H1 (cell line): Measurements from ENCODE around the gene NBPF1. TPM values are rescaled to one million over a fixed set of nuclear protein-coding genes. Genes with fewer than 3 reads are reported as not detected.
"Not testable (repeated sequence)": the region's sequence is repeated elsewhere in the genome, so short reads cannot be mapped to it uniquely, and the experiment has no call there.

ENCODE experiments used
- CTCF ChIA-PET: fragments of 300-600 bp; sonication (Branson Sonifier 250); formaldehyde crosslinking; loops from one replicate; lab custom pipeline; 2021; ENCODE audit not compliant: partially characterized antibody; lab: Charles Lee
- POLR2A ChIA-PET: fragments of 300-600 bp; sonication (Branson Sonifier 250); formaldehyde crosslinking; loops from one replicate; lab custom pipeline; 2021; ENCODE audit warnings: inconsistent platforms; ENCODE audit not compliant: partially characterized antibody; lab: Charles Lee
- DNase-seq, 2 experiments: peaks; one replicate each; pipeline versions ENCODE4 v3.0.0 to v3.0.0-alpha.2; 2010 to 2022; ENCODE audit warnings: low spot score in 2 of 2, low read depth in 1 of 2, mixed read lengths in 1 of 2
- FAIRE-seq: peaks from 2 replicates; lab custom pipeline; 2011; peaks lifted over from hg19 to GRCh38; lab: Jason Lieb, UNC
- H2AFZ ChIP-seq: 2 replicates; pipeline ENCODE4 v1.8.1; 2012; ENCODE audit warnings: low read length, inconsistent platforms
- H2AK5ac ChIP-seq: 2 replicates; pipeline ENCODE4 v1.6.1; 2013; ENCODE audit warnings: low read depth, low read length
- H2BK120ac ChIP-seq: replicated peaks from 2 replicates; pipeline ENCODE3; 2013; ENCODE audit warnings: low read depth, low read length, inconsistent platforms
- H2BK12ac ChIP-seq: 2 replicates; pipeline ENCODE4 v1.6.1; 2013; ENCODE audit warnings: low read depth, low read length
- H2BK15ac ChIP-seq: 2 replicates; pipeline ENCODE4 v1.6.1; 2013; ENCODE audit warnings: low read length
- H2BK20ac ChIP-seq: 2 replicates; pipeline ENCODE4 v1.6.1; 2013; ENCODE audit warnings: low read length
- H2BK5ac ChIP-seq: 2 replicates; pipeline ENCODE4 v1.6.1; 2013; ENCODE audit warnings: low read depth, low read length
- H3K14ac ChIP-seq: 2 replicates; pipeline ENCODE4 v1.6.1; 2013; ENCODE audit warnings: inconsistent platforms; ENCODE audit not compliant: insufficient read length
- H3K18ac ChIP-seq: 2 replicates; pipeline ENCODE4 v1.6.1; 2013; ENCODE audit warnings: low read length; ENCODE audit errors: extremely low read depth
- H3K23ac ChIP-seq: 2 replicates; pipeline ENCODE4 v1.6.1; 2013; ENCODE audit warnings: inconsistent platforms; ENCODE audit not compliant: insufficient read length
- H3K23me2 ChIP-seq: 2 replicates; pipeline ENCODE4 v1.6.1; 2013; ENCODE audit warnings: low read depth, low read length
- H3K27ac ChIP-seq: 2 replicates; pipeline ENCODE4 v1.6.1; 2011; ENCODE audit warnings: low read depth, low read length, inconsistent platforms
- H3K27me3 ChIP-seq, 4 experiments: replicated peaks in 1 of 4; 1 replicate in 1 of 4; 2 replicates in 3 of 4; pipeline versions ENCODE4 v1.6.1 to v1.8.1; 2011 to 2013; ENCODE audit warnings: low read length in 3 of 4, mild to moderate bottlenecking in 3 of 4, inconsistent platforms in 2 of 4, mixed read lengths in 2 of 4, moderate library complexity in 1 of 4; ENCODE audit not compliant: control insufficient read depth in 3 of 4, insufficient read depth in 3 of 4; ENCODE audit errors: extremely low read depth in 1 of 4
- H3K36me3 ChIP-seq, 4 experiments: 2 replicates each; pipeline versions ENCODE4 v1.6.1 to v1.8.1; 2011 to 2013; ENCODE audit warnings: mild to moderate bottlenecking in 4 of 4, low read length in 3 of 4, moderate library complexity in 2 of 4, control low read depth in 1 of 4, inconsistent platforms in 1 of 4; ENCODE audit not compliant: insufficient read depth in 4 of 4, control insufficient read depth in 2 of 4
- H3K4ac ChIP-seq: replicated peaks from 2 replicates; pipeline ENCODE3; 2013; ENCODE audit warnings: low read length, low read depth, mixed read lengths, inconsistent platforms; ENCODE audit not compliant: insufficient read length
- H3K4me1 ChIP-seq, 4 experiments: replicated peaks in 1 of 4; 1 replicate in 1 of 4; 2 replicates in 3 of 4; pipeline versions ENCODE4 v1.6.1 to v1.8.1; 2011 to 2013; ENCODE audit warnings: low read length in 3 of 4, inconsistent platforms in 2 of 4, mixed read lengths in 1 of 4; ENCODE audit not compliant: insufficient read depth in 4 of 4, control insufficient read depth in 3 of 4
- H3K4me2 ChIP-seq, 2 experiments: 2 replicates each; pipeline versions ENCODE4 v1.6.1 to v1.8.1; 2011 to 2013; ENCODE audit warnings: low read depth in 2 of 2, low read length in 2 of 2, control low read depth in 1 of 2, inconsistent platforms in 1 of 2, mild to moderate bottlenecking in 1 of 2; ENCODE audit not compliant: insufficient read depth in 1 of 2
- H3K4me3 ChIP-seq, 4 experiments: fragments of 200-600, 300-600 bp in 1 of 4; sonication (generic), shearing (Covaris generic), sonication (Bioruptor Twin) in 1 of 4; 2 replicates each; pipeline versions ENCODE4 v1.5.1 to v1.8.1; 2011 to 2016; ENCODE audit warnings: low read length in 4 of 4, low read depth in 3 of 4, control low read depth in 2 of 4, inconsistent platforms in 2 of 4, mild to moderate bottlenecking in 2 of 4, mixed read lengths in 1 of 4, moderate library complexity in 1 of 4; ENCODE audit not compliant: insufficient read depth in 2 of 4; ENCODE audit errors: extremely low read depth in 1 of 4
- H3K56ac ChIP-seq: replicated peaks from 2 replicates; pipeline ENCODE3; 2013; ENCODE audit warnings: low read depth, mild to moderate bottlenecking, mixed read lengths, low read length, inconsistent platforms; ENCODE audit not compliant: insufficient read length
- H3K79me1 ChIP-seq: 2 replicates; pipeline ENCODE4 v1.6.1; 2013; ENCODE audit warnings: low read depth, low read length, control low read depth
- H3K79me2 ChIP-seq, 2 experiments: 2 replicates each; pipeline versions ENCODE4 v1.6.1 to v1.8.1; 2012 to 2013; ENCODE audit warnings: low read length in 2 of 2, mild to moderate bottlenecking in 2 of 2, inconsistent platforms in 1 of 2; ENCODE audit not compliant: insufficient read depth in 2 of 2, control insufficient read depth in 1 of 2
- H3K9ac ChIP-seq, 4 experiments: replicated peaks in 1 of 4; 1 replicate in 1 of 4; 2 replicates in 3 of 4; pipeline versions ENCODE4 v1.6.1 to v1.8.1; 2011 to 2013; ENCODE audit warnings: low read depth in 3 of 4, low read length in 3 of 4, control low read depth in 2 of 4, mild to moderate bottlenecking in 2 of 4, moderate library complexity in 2 of 4, inconsistent platforms in 1 of 4; ENCODE audit errors: extremely low read depth in 1 of 4
- H3K9me3 ChIP-seq, 2 experiments: 2 replicates each; pipeline versions ENCODE4 v1.6.1 to v1.8.1; 2012 to 2013; ENCODE audit warnings: mild to moderate bottlenecking in 2 of 2, moderate library complexity in 2 of 2, control low read depth in 1 of 2, inconsistent platforms in 1 of 2, low read depth in 1 of 2, low read length in 1 of 2, mixed read lengths in 1 of 2; ENCODE audit not compliant: insufficient read depth in 2 of 2
- H4K20me1 ChIP-seq, 2 experiments: replicated peaks in 1 of 2; 2 replicates each; pipeline versions ENCODE3 to v1.8.1; 2011 to 2013; ENCODE audit warnings: inconsistent platforms in 2 of 2, low read length in 2 of 2, mild to moderate bottlenecking in 1 of 2; ENCODE audit not compliant: insufficient read depth in 2 of 2, control insufficient read depth in 1 of 2
- H4K5ac ChIP-seq: 2 replicates; pipeline ENCODE4 v1.6.1; 2013; ENCODE audit warnings: low read length, low read depth, mixed read lengths, inconsistent platforms; ENCODE audit not compliant: insufficient read length
- H4K8ac ChIP-seq: 2 replicates; pipeline ENCODE4 v1.8.0; 2013; ENCODE audit warnings: mild to moderate bottlenecking, moderate library complexity, low read length, inconsistent platforms; ENCODE audit not compliant: insufficient read depth; ENCODE audit errors: extremely low read depth
- H4K91ac ChIP-seq: replicated peaks from 2 replicates; pipeline ENCODE3; 2013; ENCODE audit warnings: low read length, mixed read lengths, inconsistent platforms; ENCODE audit not compliant: insufficient read length
- WGBS, 2 experiments: shearing (Covaris generic) in 1 of 2; methylation state at CpG; one replicate each; pipeline versions ENCODE4 v1.1.6 to v1.1.7; 2013 to 2015; ENCODE audit warnings: low lambda C conversion rate in 2 of 2, mixed read lengths in 2 of 2, inconsistent platforms in 1 of 2, low coverage in 1 of 2, missing lambda C conversion rate in 1 of 2; ENCODE audit not compliant: insufficient replicate concordance in 2 of 2, insufficient coverage in 1 of 2, insufficient read length in 1 of 2; ENCODE audit errors: extremely low coverage in 1 of 2, missing lambda C conversion rate in 1 of 2; 5-methylcytosine and 5-hydroxymethylcytosine counted together
- polyA plus RNA-seq, 7 experiments: library from polyadenylated mRNA; depleted of rRNA in 3 of 7; stranded (reverse) in 5 of 7; unstranded in 2 of 7; fragments of >200 nt in 5 of 7; fragments of 200-250 nt in 2 of 7; gene quantifications; 1 replicate in 5 of 7; 2 replicates in 1 of 7; 4 replicates in 1 of 7; pipeline versions ENCODE4 v1.2.1 to v1.2.3, GENCODE V29; 2011 to 2013; ENCODE audit warnings: missing spikeins in 2 of 7, mixed read lengths in 2 of 7
- total RNA-seq: library from RNA; stranded (reverse); fragmentation: NEBNext Ultra II Directional; extraction: Animal tissue kit (Norgen Biotek cat#: 25700); gene quantifications from 2 replicates; pipeline ENCODE4 v1.2.1, GENCODE V29; 2021

NBPF1 gene
- total and polyA plus RNA-seq, 2 of the 8 experiments (the other 6 are each of a cell fraction or from before 2014, with no cell fraction given) = 9.6 to 19.3 TPM

DNA sequence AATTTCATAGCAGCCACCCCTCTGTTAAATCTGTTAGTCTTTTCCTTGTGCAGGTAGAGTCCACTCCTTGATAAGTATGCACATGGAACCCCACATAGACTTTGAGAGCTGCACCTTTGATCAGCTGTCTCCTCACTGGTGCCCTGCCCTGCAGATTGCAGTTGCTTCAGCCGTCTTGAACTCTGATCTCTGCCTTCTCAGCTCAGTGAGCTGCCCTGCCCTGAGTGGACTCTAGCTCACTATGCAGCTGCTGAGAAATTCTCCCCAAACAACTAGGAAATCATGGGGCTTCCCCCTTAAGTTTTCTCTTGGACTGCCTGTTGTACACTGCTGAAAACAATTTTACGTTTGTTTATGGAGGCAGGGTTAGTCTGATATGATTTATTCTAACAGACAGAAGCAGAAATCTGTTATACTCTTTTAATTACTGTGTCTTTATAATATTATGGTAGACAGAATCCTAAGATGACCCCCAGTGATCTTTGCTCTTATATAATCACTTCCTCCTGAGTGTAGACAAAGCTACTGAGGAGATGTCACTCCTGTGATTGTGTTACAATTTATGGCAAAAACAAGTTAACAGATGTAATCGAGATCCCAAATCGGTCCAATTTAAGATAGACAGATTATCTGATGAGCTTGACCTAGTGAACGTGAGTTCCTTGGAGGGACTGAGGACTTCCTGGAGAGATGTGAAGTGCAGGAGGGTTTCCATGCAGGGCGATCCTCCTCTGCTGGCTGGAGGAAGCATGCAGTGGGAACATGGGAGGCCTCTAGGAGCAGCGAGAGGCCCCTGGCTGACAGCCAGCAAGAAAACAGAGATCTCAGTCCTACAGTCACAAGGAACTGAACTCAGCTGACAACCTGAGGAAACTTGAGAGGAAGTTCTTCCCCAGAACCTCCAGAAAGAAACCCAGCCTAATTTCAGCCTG is 12.2 kb downstream of the NBPF1 start:
- not testable (repeated sequence) for H4K5ac ChIP-seq, H4K20me1 ChIP-seq, H3K36me3 ChIP-seq, H3K9ac ChIP-seq, H2BK120ac ChIP-seq, H2BK5ac ChIP-seq, H3K4me3 ChIP-seq, H3K23me2 ChIP-seq, H3K56ac ChIP-seq, H3K14ac ChIP-seq, H3K79me2 ChIP-seq, H3K23ac ChIP-seq, H3K4me1 ChIP-seq, H3K27ac ChIP-seq, H4K8ac ChIP-seq, H2BK12ac ChIP-seq, H4K91ac ChIP-seq, H2BK15ac ChIP-seq, H3K4me2 ChIP-seq, H2AFZ ChIP-seq, DNase-seq, H3K4ac ChIP-seq, H3K18ac ChIP-seq, H3K9me3 ChIP-seq, H3K27me3 ChIP-seq, H2AK5ac ChIP-seq, H2BK20ac ChIP-seq, H3K79me1 ChIP-seq, FAIRE-seq
- CTCF ChIA-PET = interaction anchor here (1.2 to 4.3 kb wide), 7 partner anchors 12 to 87 kb away, joined by 4 to 21 read pairs (median 10); partner anchors contain the start of gene NBPF1
- POLR2A ChIA-PET = interaction anchor here (1.4 kb wide), 1 partner anchor 11 kb away, joined by 4 read pairs; the partner anchor contains the start of gene NBPF1
- 82% methylated on average over 3 of the region's 7 CpGs; no CpG with 5 or more reads in 1 of the 2 experiments for WGBS, 2 experiments
